SK-N-SH (cell line): ENCODE measurements around the gene ANKRD10. TPM values are rescaled to one million over a fixed set of nuclear protein-coding genes. Genes with fewer than 3 reads are reported as not detected.

Source experiments
- CTCF ChIA-PET: fragments of 300-600, 350-600 bp; formaldehyde crosslinking; extraction: SDS; loops from one replicate; lab custom pipeline; 2021; lab: Yijun Ruan, JAX
- POLR2A ChIA-PET: fragments of 350-600 bp; sonication (Branson Sonifier 250); formaldehyde crosslinking; extraction: SDS; loops from one replicate; lab custom pipeline; 2020; ENCODE audit warnings: antibody characterized with exemption, inconsistent platforms; lab: Yijun Ruan, JAX
- DNase-seq: peaks from one replicate; pipeline ENCODE4 v3.0.0; 2012
- H2AFZ ChIP-seq: fragments of 200-600 bp; sonication (generic); 2 replicates; pipeline ENCODE4 v1.8.1; 2016; ENCODE audit warnings: antibody characterized with exemption, mild to moderate bottlenecking, low read depth
- H3F3A ChIP-seq: fragments of 200-600 bp; sonication (generic); replicated peaks from 2 replicates; pipeline ENCODE3; 2016; ENCODE audit warnings: antibody characterized with exemption, mild to moderate bottlenecking; ENCODE audit not compliant: insufficient read depth
- H3K27ac ChIP-seq, 2 experiments: fragments of 200-500 bp in 1 of 2; fragments of 200-600 bp in 1 of 2; sonication (Bioruptor generic) in 1 of 2; sonication (generic), shearing (Covaris generic) in 1 of 2; 2 replicates each; pipeline versions ENCODE4 v1.5.1 to v1.6.1; 2014 to 2016; ENCODE audit warnings: low read depth in 2 of 2, inconsistent platforms in 1 of 2, low read length in 1 of 2, mild to moderate bottlenecking in 1 of 2, mixed read lengths in 1 of 2
- H3K27me3 ChIP-seq: fragments of 200-600 bp; sonication (generic), shearing (Covaris generic); 2 replicates; pipeline ENCODE4 v1.6.1; 2016; ENCODE audit warnings: mixed run types; ENCODE audit not compliant: insufficient read depth
- H3K36me3 ChIP-seq, 2 experiments: fragments of 200-500 bp in 1 of 2; fragments of 200-600 bp in 1 of 2; sonication (Bioruptor generic) in 1 of 2; sonication (generic) in 1 of 2; replicated peaks in 1 of 2; 2 replicates each; pipeline versions ENCODE3 to v1.5.1; 2014 to 2016; ENCODE audit warnings: low read length in 1 of 2, mild to moderate bottlenecking in 1 of 2; ENCODE audit not compliant: insufficient read depth in 2 of 2, control insufficient read depth in 1 of 2
- H3K4me1 ChIP-seq, 2 experiments: fragments of 200-500 bp in 1 of 2; fragments of 200-600 bp in 1 of 2; sonication (Bioruptor generic) in 1 of 2; sonication (generic), shearing (Covaris generic) in 1 of 2; 2 replicates each; pipeline versions ENCODE4 v1.5.1 to v1.6.1; 2014 to 2016; ENCODE audit warnings: low read depth in 1 of 2, low read length in 1 of 2, mixed run types in 1 of 2; ENCODE audit not compliant: insufficient read depth in 2 of 2, control insufficient read depth in 1 of 2
- H3K4me2 ChIP-seq: fragments of 200-600 bp; sonication (generic), shearing (Covaris generic); 2 replicates; pipeline ENCODE4 v1.6.1; 2017; ENCODE audit warnings: mixed run types
- H3K4me3 ChIP-seq, 2 experiments: fragments of 200-500 bp in 1 of 2; fragments of 200-600 bp in 1 of 2; sonication (Bioruptor generic) in 1 of 2; sonication (generic), shearing (Covaris generic) in 1 of 2; 2 replicates each; pipeline versions ENCODE4 v1.5.1 to v1.8.1; 2014 to 2016; ENCODE audit warnings: low read depth in 2 of 2, inconsistent platforms in 1 of 2, low read length in 1 of 2, mild to moderate bottlenecking in 1 of 2, mixed read lengths in 1 of 2, moderate library complexity in 1 of 2
- H3K79me2 ChIP-seq: fragments of 200-600 bp; sonication (generic); 2 replicates; pipeline ENCODE4 v1.8.1; 2017; ENCODE audit warnings: mild to moderate bottlenecking; ENCODE audit not compliant: insufficient read depth
- H3K9ac ChIP-seq: fragments of 200-600 bp; sonication (generic); 2 replicates; pipeline ENCODE4 v1.6.1; 2017; ENCODE audit warnings: mixed run types
- H3K9me2 ChIP-seq: fragments of 200-600 bp; sonication (generic); 2 replicates; pipeline ENCODE4 v1.6.1; 2017; ENCODE audit warnings: mixed run types
- H3K9me3 ChIP-seq: fragments of 200-600 bp; sonication (generic); 2 replicates; pipeline ENCODE4 v1.6.1; 2017; ENCODE audit warnings: mixed run types, mild to moderate bottlenecking, moderate library complexity
- H4K20me1 ChIP-seq: fragments of 200-600 bp; sonication (generic); 2 replicates; pipeline ENCODE4 v1.6.1; 2017; ENCODE audit warnings: mild to moderate bottlenecking, mixed run types; ENCODE audit not compliant: insufficient read depth
- TAF1 ChIP-seq: IDR thresholded peaks from 2 replicates; pipeline ENCODE4 v1.6.1; 2012; ENCODE audit warnings: low read depth, mild to moderate bottlenecking, low read length, moderate library complexity, borderline replicate concordance
- TCF12 ChIP-seq: IDR thresholded peaks from 2 replicates; pipeline ENCODE4 v1.4.0; 2012
- WGBS: methylation state at CpG from one replicate; pipeline ENCODE4 v1.1.6; 2017; ENCODE audit warnings: low lambda C conversion rate; 5-methylcytosine and 5-hydroxymethylcytosine counted together
- polyA plus RNA-seq, 3 experiments: library from polyadenylated mRNA; depleted of rRNA; stranded (reverse); fragments of >200 nt; gene quantifications; 2 replicates each; pipeline ENCODE4 v1.2.3, GENCODE V29; 2012
- small RNA-seq, 7 experiments: library from RNA; depleted of rRNA; stranded (forward); fragments of <200 nt; gene quantifications; one replicate each; pipeline ENCODE3, GENCODE V24; 2012
- TF ChIP-seq, protein P1 (sequence below): IDR thresholded peaks from 2 replicates; pipeline ENCODE4 v1.4.0; 2012; ENCODE audit warnings: low read depth

ANKRD10 gene
- polyA plus RNA-seq, 1 of the 3 experiments (the other 2 are of a cell fraction) = 53.2 TPM

DNA sequence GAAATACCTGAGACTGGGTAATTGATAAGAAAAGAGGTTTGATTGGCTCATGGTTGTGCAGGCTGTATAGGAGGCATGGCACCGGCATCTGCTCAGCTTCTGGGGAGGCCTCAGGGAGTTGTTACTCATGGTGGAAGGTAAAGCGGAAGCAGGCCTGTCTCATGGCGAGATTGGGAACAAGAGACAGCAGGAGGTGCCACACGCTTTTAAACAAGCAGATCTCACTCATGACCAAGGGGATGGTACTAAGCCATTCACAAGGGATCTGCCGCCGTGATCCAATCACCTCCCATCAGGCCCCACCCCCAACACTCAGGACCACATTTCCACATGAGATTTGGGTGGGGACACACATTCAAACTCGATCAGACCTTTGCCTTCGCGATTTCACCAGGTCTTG, 86.2 kb downstream of the ANKRD10 start:
- POLR2A ChIA-PET = no interaction called here
- 68% methylated on average over 9 of the region's 9 CpGs for WGBS
- CTCF ChIA-PET = interaction anchor here (0.8 kb wide), 1 partner anchor 10 kb away, joined by 4 read pairs; no protein-coding TSS in a partner anchor
- TF ChIP-seq TAF1 (no peak), TCF12 (no peak)
- TF ChIP-seq, protein P1, sequence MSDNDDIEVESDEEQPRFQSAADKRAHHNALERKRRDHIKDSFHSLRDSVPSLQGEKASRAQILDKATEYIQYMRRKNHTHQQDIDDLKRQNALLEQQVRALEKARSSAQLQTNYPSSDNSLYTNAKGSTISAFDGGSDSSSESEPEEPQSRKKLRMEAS = no peak
- Histone ChIP-seq H3K27ac (no peak overlapping the region), H3K4me2 (no peak overlapping the region), H3K27me3 (no peaks in the 10 kb centered on the region; the same call in 1 of the 2 replicates), H3K9me2 (no peaks in the 10 kb centered on the region), H3K4me1 (no peaks in the 10 kb centered on the region; a peak in 1 of 4 replicates), H3K79me2 (no peaks in the 10 kb centered on the region), H4K20me1 (no peaks in the 10 kb centered on the region), H3K4me3 (no peak overlapping the region), H2AFZ (no peak overlapping the region), H3K36me3 (no peaks in the 10 kb centered on the region), H3K9me3 (no peaks in the 10 kb centered on the region), H3F3A (no peaks in the 10 kb centered on the region), H3K9ac (no peak overlapping the region)
- DNase-seq = no peak

Small RNAs within 50 kb of the gene (small RNA-seq; reads per million reads assigned to genes)
- gene AL442128.1 = 0 reads per million in 7 experiments

Other genes with a start within 250 kb of the ANKRD10 start
- gene CARS2, start 209.0 kb downstream of the ANKRD10 start, polyA plus RNA-seq (2012; rRNA removed) = 78.6 and 80.6 TPM in 2 replicates
- 19.8 and 25.4 TPM in 2 replicates for gene ING1, start 201.4 kb downstream of the ANKRD10 start, polyA plus RNA-seq (2012; rRNA removed)
- 19.8 and 21.6 TPM in 2 replicates for gene ARHGEF7, start 200.2 kb upstream of the ANKRD10 start, polyA plus RNA-seq (2012; rRNA removed)